ENCODE data around the gene UTF1.
"Not testable (repeated sequence)": the region's sequence is repeated elsewhere in the genome, so short reads cannot be mapped to it uniquely, and the experiment has no call there.

Gene UTF1

DNA sequence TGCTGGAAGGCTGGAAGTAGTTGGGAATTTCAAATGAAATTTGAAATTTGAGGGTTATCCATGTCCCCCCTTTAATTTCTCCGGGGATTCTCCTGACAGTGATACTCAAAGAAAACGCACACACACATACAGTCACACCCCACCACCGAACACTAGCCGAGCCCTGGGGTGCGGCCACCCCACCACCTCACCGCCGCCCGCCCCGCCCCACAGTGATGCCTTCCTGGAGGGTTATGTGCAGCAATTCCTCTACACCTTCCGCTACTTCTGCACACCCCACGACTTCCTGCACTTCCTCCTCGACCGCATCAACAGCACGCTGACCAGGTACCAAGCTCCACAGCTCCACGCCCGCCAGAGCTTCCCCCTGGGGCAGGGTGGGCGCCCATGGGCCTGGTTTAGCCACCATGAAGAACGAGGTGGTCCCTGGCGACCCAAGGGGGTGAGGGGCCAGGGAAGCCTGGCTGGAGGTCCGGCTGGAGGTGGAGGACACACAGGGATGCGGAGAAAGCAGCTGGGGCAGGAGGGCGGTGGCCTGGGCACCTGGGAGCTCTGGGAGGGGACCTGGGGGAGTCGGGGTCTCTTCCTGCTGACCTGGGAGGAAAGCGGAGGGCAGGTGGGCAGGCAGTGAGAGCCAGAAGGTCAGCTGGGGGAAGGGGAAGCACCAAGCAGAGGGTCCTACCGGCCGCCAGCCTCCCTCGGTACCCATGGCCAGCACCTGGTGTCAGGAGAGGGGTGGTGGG lies 19.4 kb upstream of the UTF1 start:
- no peak for DNase-seq

GRCh38 chr10:133211141-133211830 lies 18.7 kb upstream of the UTF1 start:
- no peak for DNase-seq

GRCh38 chr10:133211959-133212852 lies 17.8 kb upstream of the UTF1 start:
- no peak for DNase-seq

- DNase-seq: no peak
Observed at GRCh38 chr10:133212853-133213494, 17.0 kb upstream of the UTF1 start.

GRCh38 chr10:133213641-133214467 lies 16.2 kb upstream of the UTF1 start:
- no peak for DNase-seq

DNA sequence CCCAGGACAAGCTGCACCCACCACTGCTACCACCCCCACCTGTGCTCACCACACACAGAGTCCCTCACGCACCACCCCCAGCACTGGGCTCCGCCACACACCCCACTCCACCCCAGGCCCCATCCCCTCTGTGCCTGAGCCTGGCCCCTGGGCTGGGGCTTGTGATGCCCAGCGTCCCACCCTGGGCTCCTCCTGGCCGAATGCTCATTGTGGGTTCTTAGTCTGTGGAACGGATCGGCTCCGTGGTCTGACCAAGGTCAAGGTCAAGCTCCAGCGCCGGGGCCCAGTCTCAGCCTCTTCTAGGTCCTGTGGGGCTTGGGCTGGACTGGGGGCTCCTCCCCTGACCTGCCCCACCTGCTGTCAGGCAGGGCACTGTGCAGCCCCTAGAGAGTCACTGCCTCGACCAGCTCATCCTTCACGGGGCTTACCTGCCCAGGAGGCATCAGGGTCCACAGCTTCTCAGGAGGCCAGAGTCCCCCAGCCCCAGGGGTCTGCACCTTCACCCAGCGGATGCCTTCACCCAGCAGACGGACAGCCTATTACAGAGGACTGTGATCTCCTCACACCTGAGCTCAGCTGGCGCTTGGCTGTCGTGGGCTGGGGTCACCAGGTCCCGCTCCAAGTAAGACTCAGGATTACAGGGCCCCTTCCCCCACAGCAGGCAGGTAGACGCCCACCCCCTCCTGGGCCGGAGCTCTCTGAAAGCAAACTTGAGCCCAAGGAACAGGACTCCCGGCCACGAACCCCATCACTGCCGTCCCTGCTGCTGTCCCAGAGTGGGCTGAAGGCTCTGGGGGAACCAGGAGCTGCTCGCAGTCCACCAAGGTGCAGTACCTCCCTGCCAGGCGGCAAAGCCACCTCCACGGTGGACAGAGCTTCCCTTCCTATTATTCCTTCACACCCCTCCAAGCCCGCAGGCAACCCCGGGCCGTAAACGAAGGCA lies 15.3 kb upstream of the UTF1 start:
- DNase-seq: no peak

DNA sequence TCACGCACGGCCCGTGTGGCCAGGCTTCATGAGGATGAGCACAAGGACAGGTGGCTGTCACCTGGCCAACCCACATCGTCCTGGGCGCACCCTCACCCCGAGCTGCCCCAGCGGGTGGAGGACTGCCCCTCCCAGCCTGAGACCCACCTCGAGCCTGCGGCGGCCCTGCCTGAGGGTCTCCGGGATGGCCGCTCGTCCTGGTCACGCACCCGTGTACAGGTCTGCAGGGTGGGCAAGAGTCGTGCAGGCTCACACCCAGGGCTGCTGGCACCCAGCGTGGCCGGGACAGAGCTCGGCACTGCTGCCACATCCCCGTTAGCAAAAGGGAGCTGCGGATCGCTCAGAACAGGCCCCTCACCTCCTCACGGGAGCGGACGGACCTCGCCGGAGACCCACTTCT lies 14.4 kb upstream of the UTF1 start:
- DNase-seq: no peak

DNA sequence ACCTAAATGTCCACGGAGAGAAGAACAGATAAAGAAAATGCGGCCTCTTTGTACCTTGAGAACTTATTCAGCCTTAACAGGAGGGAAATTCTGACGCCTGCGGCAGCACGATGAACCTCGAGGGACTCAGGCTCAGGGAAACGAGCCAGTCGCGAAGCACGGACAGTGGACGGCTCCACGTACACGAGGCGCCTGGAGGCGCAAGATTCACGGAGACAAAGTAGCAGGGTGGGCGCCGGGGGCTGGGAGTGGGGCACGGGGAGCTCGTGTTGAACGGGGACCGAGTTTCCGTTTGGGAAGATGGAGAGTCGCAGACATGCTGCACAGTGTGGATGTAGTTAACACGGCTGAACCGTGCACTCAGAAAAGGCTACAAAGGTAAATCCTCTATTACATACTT lies 13.2 kb upstream of the UTF1 start:
- DNase-seq: no peak

DNA sequence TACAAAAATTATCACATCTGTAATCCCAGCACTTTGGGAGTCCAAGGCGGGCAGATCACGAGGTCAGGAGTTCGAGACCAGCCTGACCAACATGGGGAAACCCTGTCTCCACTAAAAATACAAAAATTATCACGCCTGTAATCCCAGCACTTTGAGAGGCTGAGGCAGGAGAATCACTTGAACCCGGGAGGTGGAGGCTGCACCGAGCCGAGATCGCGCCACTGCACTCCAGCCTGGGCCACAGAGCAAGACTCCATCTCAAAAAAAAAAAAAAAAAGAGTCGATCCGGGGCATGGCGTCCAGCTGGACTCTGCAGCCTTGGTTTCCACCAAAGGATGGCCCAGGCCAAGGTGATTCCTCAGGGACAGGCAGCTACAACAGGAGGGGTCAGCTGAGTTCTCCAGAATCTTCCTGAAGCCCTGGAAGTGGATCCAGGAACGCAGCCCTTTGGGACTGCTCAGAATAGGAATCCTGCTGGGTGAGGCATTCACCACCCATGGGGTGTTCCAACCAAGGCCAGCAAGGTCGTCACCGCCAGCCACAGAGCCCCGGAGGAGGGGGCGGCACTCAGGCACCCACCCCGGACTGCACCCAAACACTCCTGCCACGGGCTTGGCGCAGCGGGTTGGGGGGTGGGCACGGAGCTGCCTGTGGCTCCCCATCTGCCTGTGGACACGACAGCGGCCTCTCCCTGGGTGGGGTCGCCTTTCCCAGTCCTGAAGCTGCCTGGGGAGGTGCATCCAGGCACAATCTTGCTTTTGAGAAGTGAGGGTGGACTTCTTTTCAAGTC lies 12.0 kb upstream of the UTF1 start:
- DNase-seq: no peak

GRCh38 chr10:133218891-133219290 lies 11.1 kb upstream of the UTF1 start:
- DNase-seq: no peak

- DNase-seq: no peak
Observed at GRCh38 chr10:133219782-133220181, 10.2 kb upstream of the UTF1 start.

GRCh38 chr10:133221331-133221730 lies 8.7 kb upstream of the UTF1 start:
- no peak for DNase-seq

DNA sequence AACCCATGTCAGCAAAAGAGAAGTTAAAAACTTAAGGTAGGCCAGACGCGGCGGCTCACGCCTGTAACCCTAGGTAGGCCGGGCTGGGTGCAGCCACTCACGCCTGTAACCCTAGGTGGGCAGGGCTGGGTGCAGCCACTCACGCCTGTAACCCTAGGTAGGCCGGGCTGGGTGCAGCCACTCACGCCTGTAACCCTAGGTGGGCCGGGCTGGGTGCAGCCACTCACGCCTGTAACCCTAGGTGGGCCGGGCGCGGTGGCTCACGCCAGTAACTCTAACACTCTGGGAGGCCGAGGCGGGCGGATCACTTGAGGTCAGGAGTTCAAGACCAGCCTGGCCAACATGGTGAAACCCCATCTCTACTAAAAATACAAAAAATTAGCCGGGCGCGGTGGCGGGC lies 8.3 kb upstream of the UTF1 start:
- DNase-seq: not testable (repeated sequence)

- no peak for DNase-seq
Observed at GRCh38 chr10:133224076-133224475, 5.9 kb upstream of the UTF1 start.

GRCh38 chr10:133224756-133225372 lies 5.2 kb upstream of the UTF1 start:
- no peak for DNase-seq

- DNase-seq: no peak
Observed at GRCh38 chr10:133225707-133226191, 4.3 kb upstream of the UTF1 start.

GRCh38 chr10:133226251-133226808 lies 3.7 kb upstream of the UTF1 start:
- DNase-seq: no peak

DNA sequence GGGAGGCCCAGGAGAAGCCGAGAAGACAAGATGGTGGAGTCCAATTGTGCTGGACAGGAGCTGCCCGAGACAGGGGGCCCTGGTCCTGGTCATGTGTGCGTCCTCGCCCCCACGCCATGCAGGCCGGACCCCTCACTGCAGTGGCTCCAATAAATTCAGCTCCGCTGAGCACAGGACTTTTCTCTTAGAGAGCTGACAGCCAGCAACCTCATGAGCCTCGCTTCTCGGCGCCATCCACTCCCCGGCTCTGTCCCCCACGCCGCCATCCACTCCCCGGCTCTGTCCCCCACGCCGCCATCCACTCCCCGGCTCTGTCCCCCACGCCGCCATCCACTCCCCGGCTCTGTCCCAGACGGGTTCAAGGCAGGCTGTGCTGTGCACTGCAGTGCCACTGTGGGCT lies 2.8 kb upstream of the UTF1 start:
- DNase-seq: no peak
